Endodermal cell (in vitro differentiated cells): ENCODE results near the gene FXYD6. TPM values are rescaled to one million over a fixed set of nuclear protein-coding genes. Genes with fewer than 3 reads are reported as not detected.

ENCODE experiments used
- DNase-seq: peaks from one replicate; pipeline ENCODE4 v3.0.0-alpha.2; 2017
- H3K27ac ChIP-seq: 2 replicates; pipeline ENCODE4 v1.5.1; 2013; ENCODE audit warnings: mild to moderate bottlenecking, low read depth, low read length, moderate library complexity
- H3K27me3 ChIP-seq: 2 replicates; pipeline ENCODE4 v1.6.1; 2013; ENCODE audit warnings: mild to moderate bottlenecking, low read length, moderate library complexity; ENCODE audit not compliant: insufficient read depth, control insufficient read depth, poor library complexity, severe bottlenecking
- H3K36me3 ChIP-seq: 2 replicates; pipeline ENCODE4 v1.7.0; 2013; ENCODE audit warnings: mild to moderate bottlenecking, low read length, moderate library complexity; ENCODE audit not compliant: control insufficient read depth, insufficient read depth
- H3K4me1 ChIP-seq: one replicate; pipeline ENCODE4 v1.7.0; 2013; ENCODE audit warnings: low read length; ENCODE audit not compliant: control insufficient read depth, insufficient read depth
- H3K4me3 ChIP-seq: 2 replicates; pipeline ENCODE4 v1.5.1; 2013; ENCODE audit warnings: mild to moderate bottlenecking, low read length, moderate library complexity
- H3K9ac ChIP-seq: 2 replicates; pipeline ENCODE4 v1.6.1; 2013; ENCODE audit warnings: mild to moderate bottlenecking, low read length, moderate library complexity; ENCODE audit not compliant: poor library complexity, severe bottlenecking; ENCODE audit errors: extremely low read depth
- H3K9me3 ChIP-seq: 2 replicates; pipeline ENCODE4 v1.6.1; 2013; ENCODE audit warnings: mild to moderate bottlenecking, low read length, moderate library complexity; ENCODE audit not compliant: control insufficient read depth
- H3K27ac Mint-ChIP-seq: 2 replicates; pipeline ENCODE4 v1.8.0; 2020; ENCODE audit warnings: mixed read lengths
- H3K27me3 Mint-ChIP-seq: 2 replicates; pipeline ENCODE4 v1.8.0; 2021; ENCODE audit warnings: mild to moderate bottlenecking, mixed read lengths; ENCODE audit not compliant: insufficient read depth
- H3K36me3 Mint-ChIP-seq: 2 replicates; pipeline ENCODE4 v1.8.0; 2020; ENCODE audit warnings: low read depth, mixed read lengths
- H3K4me1 Mint-ChIP-seq: 2 replicates; pipeline ENCODE4 v1.8.0; 2020; ENCODE audit warnings: mixed read lengths
- H3K4me3 Mint-ChIP-seq: 2 replicates; pipeline ENCODE4 v1.8.0; 2020; ENCODE audit warnings: mild to moderate bottlenecking, moderate library complexity, mixed read lengths
- H3K9me3 Mint-ChIP-seq: 2 replicates; pipeline ENCODE4 v1.8.0; 2020; ENCODE audit warnings: mild to moderate bottlenecking, mixed read lengths
- CTCF ChIP-seq: fragments of 200-600 bp; sonication (generic); conservative IDR thresholded peaks from 2 replicates; pipeline ENCODE4 v1.5.0; 2021; ENCODE audit warnings: antibody characterized with exemption, mild to moderate bottlenecking
- WGBS, 2 experiments: methylation state at CpG; one replicate each; pipeline versions ENCODE4 v1.1.5 to v1.1.7; 2013; ENCODE audit warnings: missing lambda C conversion rate in 2 of 2, mixed read lengths in 1 of 2; ENCODE audit not compliant: insufficient coverage in 1 of 2, insufficient read length in 1 of 2; 5-methylcytosine and 5-hydroxymethylcytosine counted together
- total RNA-seq, 2 donors: library from RNA; stranded (reverse); fragmentation: NEBNext Ultra II Directional in 1 of 2; extraction: Animal tissue kit (Norgen Biotek cat#: 25700) in 1 of 2; gene quantifications; 2 replicates in 1 of 2; 3 replicates in 1 of 2; pipeline ENCODE4 v1.2.1, GENCODE V29; 2021

The FXYD6 gene
- total RNA-seq, 2 donors from 2014 or later, result 54.1 to 61.8 TPM

GRCh38 chr11:117921893-117922292 lies 45.4 kb upstream of the FXYD6 start:
- Histone ChIP-seq H3K4me1 (no peaks in the 10 kb centered on the region), H3K9me3 (no peaks in the 10 kb centered on the region), H3K27ac (no peak overlapping the region), H3K27me3 (peaks cover 8% of the 10 kb centered on the region), H3K9ac (no peak overlapping the region), H3K4me3 (no peak overlapping the region), H3K36me3 (no peaks in the 10 kb centered on the region)
- Mint-ChIP-seq H3K9me3 (no peaks in the 10 kb centered on the region), H3K4me3 (no peak overlapping the region), H3K27ac (no peak overlapping the region), H3K4me1 (peaks cover 4% of the 10 kb centered on the region), H3K36me3 (no peaks in the 10 kb centered on the region), H3K27me3 (peaks cover 6% of the 10 kb centered on the region)
- DNase-seq, result no peak
- no peak for TF ChIP-seq CTCF
- WGBS, 2 experiments, result 88 to 95% methylated on average over 3 to 5 of the region's 5 CpGs

GRCh38 chr11:117921456-117921855 lies 45.0 kb upstream of the FXYD6 start:
- Histone ChIP-seq H3K27ac (no peak overlapping the region), H3K9ac (no peak overlapping the region), H3K4me1 (no peaks in the 10 kb centered on the region), H3K27me3 (peaks cover 4% of the 10 kb centered on the region), H3K9me3 (no peaks in the 10 kb centered on the region), H3K36me3 (no peaks in the 10 kb centered on the region), H3K4me3 (no peak overlapping the region)
- no peak for TF ChIP-seq CTCF
- no peaks in the 10 kb centered on the region for H3K36me3 Mint-ChIP-seq
- DNase-seq, result no peak
- H3K9me3 Mint-ChIP-seq, result no peaks in the 10 kb centered on the region
- peaks cover 4% of the 10 kb centered on the region for H3K4me1 Mint-ChIP-seq
- no peak overlapping the region for H3K27ac Mint-ChIP-seq
- peaks cover 2% of the 10 kb centered on the region for H3K27me3 Mint-ChIP-seq
- H3K4me3 Mint-ChIP-seq, result no peak overlapping the region
- 89 to 100% methylated on average over 2 of the region's 2 CpGs for WGBS, 2 experiments

GRCh38 chr11:117919781-117920221 lies 43.3 kb upstream of the FXYD6 start:
- no peaks in the 10 kb centered on the region for H3K27me3 Mint-ChIP-seq
- Histone ChIP-seq H3K9ac (no peak overlapping the region), H3K27ac (no peak overlapping the region), H3K36me3 (no peaks in the 10 kb centered on the region), H3K4me3 (no peak overlapping the region), H3K4me1 (no peaks in the 10 kb centered on the region), H3K9me3 (no peaks in the 10 kb centered on the region), H3K27me3 (peaks cover 4% of the 10 kb centered on the region)
- 87 to 100% methylated on average over 2 to 4 of the region's 4 CpGs for WGBS, 2 experiments
- TF ChIP-seq CTCF, result no peak
- H3K27ac Mint-ChIP-seq, result no peak overlapping the region
- peak; percentile 43 for DNase-seq
- no peaks in the 10 kb centered on the region for H3K36me3 Mint-ChIP-seq
- H3K9me3 Mint-ChIP-seq, result no peaks in the 10 kb centered on the region
- no peak overlapping the region for H3K4me3 Mint-ChIP-seq
- H3K4me1 Mint-ChIP-seq, result peaks cover 10% of the 10 kb centered on the region
